HepG2 (cell line): ENCODE measurements around the gene VPS13D. TPM values are rescaled to one million over a fixed set of nuclear protein-coding genes. Genes with fewer than 3 reads are reported as not detected.

ENCODE experiments used
- ATM ChIP-seq: fragments of 450-650 bp; IDR thresholded peaks from 2 replicates; pipeline ENCODE4 v1.7.1; 2017; ENCODE audit warnings: mild to moderate bottlenecking, borderline replicate concordance
- CHD2 ChIP-seq: IDR thresholded peaks from 2 replicates; pipeline ENCODE4 v1.6.1; 2011; ENCODE audit warnings: low read depth, low read length, improper control_type of control experiment
- ETV6 ChIP-seq: sonication (generic); formaldehyde crosslinking; conservative IDR thresholded peaks from 2 replicates; pipeline ENCODE4 v1.4.0; 2020; ENCODE audit warnings: missing genetic modification reagents
- GTF2F1 ChIP-seq: fragments of 150-350 bp; IDR thresholded peaks from 2 replicates; pipeline ENCODE4 v1.6.1; 2014; ENCODE audit warnings: low read length
- HNF4A ChIP-seq: sonication (generic); formaldehyde crosslinking; IDR thresholded peaks from 2 replicates; pipeline ENCODE4 v1.4.0; 2020; ENCODE audit warnings: missing genetic modification reagents
- KDM2A ChIP-seq: sonication (generic); formaldehyde crosslinking; IDR thresholded peaks from 2 replicates; pipeline ENCODE4 v1.4.0; 2020; ENCODE audit warnings: low read depth, missing genetic modification reagents, borderline replicate concordance
- MAFK ChIP-seq, 2 experiments: IDR thresholded peaks in 1 of 2; conservative IDR thresholded peaks in 1 of 2; 2 replicates each; pipeline ENCODE4 v1.6.1; 2011; ENCODE audit warnings: improper control_type of control experiment in 2 of 2, low read length in 2 of 2
- NR2C2 ChIP-seq: sonication (generic); formaldehyde crosslinking; IDR thresholded peaks from 2 replicates; pipeline ENCODE4 v1.4.0; 2020; ENCODE audit warnings: missing genetic modification reagents, mild to moderate bottlenecking, moderate library complexity, borderline replicate concordance
- POLR2AphosphoS2 ChIP-seq: IDR thresholded peaks from 2 replicates; pipeline ENCODE4 v1.6.1; 2011; ENCODE audit warnings: low read depth, low read length, improper control_type of control experiment
- PRDM4 ChIP-seq: sonication (generic); formaldehyde crosslinking; IDR thresholded peaks from 2 replicates; pipeline ENCODE4 v1.9.0; 2021; ENCODE audit warnings: missing genetic modification reagents, borderline replicate concordance
- PREB ChIP-seq: sonication (generic); formaldehyde crosslinking; IDR thresholded peaks from 2 replicates; pipeline ENCODE4 v1.4.0; 2020; ENCODE audit warnings: missing genetic modification reagents
- RERE ChIP-seq: IDR thresholded peaks from 2 replicates; pipeline ENCODE4 v1.6.1; 2016; ENCODE audit warnings: low read depth, missing genetic modification reagents, missing compliant biosample characterization
- TBX3 ChIP-seq: fragments of 450-650 bp; IDR thresholded peaks from 2 replicates; pipeline ENCODE4 v1.6.1; 2017; ENCODE audit warnings: antibody characterized with exemption, mild to moderate bottlenecking, inconsistent platforms, borderline replicate concordance
- ZBTB44 ChIP-seq: sonication (generic); formaldehyde crosslinking; IDR thresholded peaks from 2 replicates; pipeline ENCODE4 v1.4.0; 2020; ENCODE audit warnings: missing genetic modification reagents
- ZNF24 ChIP-seq: fragments of 450-650 bp; IDR thresholded peaks from 2 replicates; pipeline ENCODE4 v1.6.1; 2017; ENCODE audit warnings: antibody characterized with exemption, mild to moderate bottlenecking
- ZNF567 ChIP-seq: sonication (generic); formaldehyde crosslinking; IDR thresholded peaks from 2 replicates; pipeline ENCODE4 v1.8.1; 2023; ENCODE audit warnings: mild to moderate bottlenecking, missing genetic modification reagents, borderline replicate concordance
- ZNF773 ChIP-seq: sonication (generic); formaldehyde crosslinking; IDR thresholded peaks from 2 replicates; pipeline ENCODE4 v1.4.0; 2020; ENCODE audit warnings: missing genetic modification reagents, borderline replicate concordance
- ZNF780A ChIP-seq: sonication (generic); formaldehyde crosslinking; IDR thresholded peaks from 2 replicates; pipeline ENCODE4 v1.8.0; 2022; ENCODE audit warnings: mild to moderate bottlenecking, missing genetic modification reagents, moderate library complexity
- polyA plus RNA-seq, 8 experiments: library from polyadenylated mRNA; depleted of rRNA in 3 of 8; stranded (reverse) in 7 of 8; unstranded in 1 of 8; fragments of >200 nt; fragmentation: Illumina TruSeq in 4 of 8; extraction: Trizol in 4 of 8; gene quantifications; 2 replicates each; pipeline versions ENCODE4 v1.2.1 to v1.2.3, GENCODE V29; 2011 to 2016; ENCODE audit warnings: low read depth in 4 of 8, missing spikeins in 1 of 8, mixed read lengths in 1 of 8; ENCODE audit not compliant: insufficient read depth in 1 of 8
- total RNA-seq, 5 experiments: library from RNA; depleted of rRNA; stranded (reverse); fragments of >200 nt; fragmentation: Illumina TruSeq; extraction: Trizol; gene quantifications; 2 replicates each; pipeline ENCODE4 v1.2.3, GENCODE V29; 2016; ENCODE audit warnings: low read depth in 1 of 5

Gene VPS13D
- total and polyA plus RNA-seq, 2 of the 13 experiments (the other 11 are each of a cell fraction or from before 2014, with no cell fraction given) = 8.6 to 13.9 TPM

- 0 out of 2 replicates have a peak, but pooled peaks have one; percentile 55 for TF ChIP-seq ZNF24
- no peak; the same call in 1 of the 2 replicates for TF ChIP-seq PRDM4
- no peak for TF ChIP-seq ATM
- 0 out of 2 replicates have a peak, but pooled peaks have one; percentile 59 for TF ChIP-seq GTF2F1
- TF ChIP-seq PREB (CRISPR knock-in tag) = no peak
- no peak for TF ChIP-seq ZNF773 (CRISPR knock-in tag)
- TF ChIP-seq ETV6 (CRISPR knock-in tag) = peak; percentile 70; the same call in 1 of the 2 replicates
- TF ChIP-seq POLR2AphosphoS2 = no peak
- no peak for TF ChIP-seq ZNF780A (CRISPR knock-in tag)
- peak; percentile 96 for TF ChIP-seq RERE (CRISPR knock-in tag)
- peak; percentile 99 for TF ChIP-seq HNF4A (CRISPR knock-in tag)
- TF ChIP-seq CHD2 = no peak
- TF ChIP-seq MAFK (conservative IDR thresholded peaks at IDR 0.05 in 1 of 2, IDR thresholded peaks at IDR 0.05 in 1 of 2; ENCODE audit: low read length in 2 of 2) = peak in 1 of 2 experiments; percentile 4; a peak in 1 of 4 replicates
- TF ChIP-seq TBX3 = peak; percentile 89
- no peak for TF ChIP-seq ZBTB44 (CRISPR knock-in tag)
- TF ChIP-seq ZNF567 (CRISPR knock-in tag) = no peak
- TF ChIP-seq KDM2A (CRISPR knock-in tag) = peak; percentile 76; the same call in 1 of the 2 replicates
- TF ChIP-seq NR2C2 (CRISPR knock-in tag) = peak; percentile 84; the same call in 1 of the 2 replicates
Observed at GRCh38 chr1:12528021-12528852, 298.4 kb downstream of the VPS13D start (continued).
